Measurements from ENCODE around the gene ST6GALNAC3. TPM values are rescaled to one million over a fixed set of nuclear protein-coding genes. Genes with fewer than 3 reads are reported as not detected.

Gene ST6GALNAC3
- total RNA-seq, 1 donor from 2014 or later, result 22.0 TPM

DNA sequence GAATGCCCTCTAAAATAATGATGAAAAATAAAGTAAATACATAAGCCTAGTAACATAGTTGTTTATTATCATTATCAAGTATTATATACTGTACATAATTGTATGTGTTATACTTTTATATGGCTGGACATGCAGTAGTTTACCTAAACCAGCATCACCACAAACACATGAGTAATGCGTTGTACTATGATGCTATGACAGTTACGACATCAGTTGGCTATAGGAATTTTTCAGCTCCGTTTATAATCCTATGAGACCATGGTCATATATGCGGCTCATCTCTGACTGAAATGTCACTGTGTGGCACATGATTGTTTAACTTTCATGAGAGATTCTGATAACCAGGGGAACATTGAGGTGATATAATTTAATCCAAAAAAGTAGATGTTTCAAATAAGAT, 352.1 kb downstream of the ST6GALNAC3 start:
- H3K27me3 Mint-ChIP-seq (ENCODE audit: low read depth), result no peaks in the 10 kb centered on the region
- peaks cover 14% of the 10 kb centered on the region for H3K4me1 Mint-ChIP-seq
- no peak for TF ChIP-seq CTCF (conservative IDR thresholded peaks at IDR 0.05)
- H3K9me3 Mint-ChIP-seq, result no peaks in the 10 kb centered on the region
- H3K36me3 Mint-ChIP-seq (ENCODE audit: low read depth), result no peaks in the 10 kb centered on the region
- no peak for DNase-seq (ENCODE audit: low read depth, low spot score)
- H3K4me3 Mint-ChIP-seq, result no peak overlapping the region
- no peak overlapping the region for H3K27ac Mint-ChIP-seq (ENCODE audit: unreplicated experiment)

DNA sequence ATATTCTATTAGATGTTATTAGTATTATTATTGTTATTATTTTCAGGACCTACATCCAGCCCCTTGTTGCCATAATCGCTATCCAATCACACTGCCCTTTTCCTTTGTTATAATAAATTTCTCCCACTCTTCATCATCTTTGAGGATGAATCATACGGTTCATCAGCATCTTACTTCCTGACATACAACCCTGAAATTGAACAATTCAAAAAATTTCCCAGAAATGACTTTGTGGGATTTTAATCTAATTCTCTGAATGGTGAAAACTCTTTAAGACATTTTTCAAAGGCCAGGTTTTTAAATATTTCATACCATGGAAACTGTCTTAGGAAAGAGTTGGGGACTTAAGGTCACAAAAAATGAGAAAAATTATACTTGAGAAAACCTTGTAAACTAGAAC, 353.5 kb downstream of the ST6GALNAC3 start:
- no peak for TF ChIP-seq CTCF (conservative IDR thresholded peaks at IDR 0.05)
- Mint-ChIP-seq H3K27me3 (ENCODE audit: low read depth) (no peaks in the 10 kb centered on the region), H3K4me3 (no peak overlapping the region), H3K4me1 (peaks cover 4% of the 10 kb centered on the region), H3K27ac (ENCODE audit: unreplicated experiment) (no peak overlapping the region), H3K36me3 (ENCODE audit: low read depth) (no peaks in the 10 kb centered on the region), H3K9me3 (no peaks in the 10 kb centered on the region)
- no peak for DNase-seq (ENCODE audit: low read depth, low spot score)

DNA sequence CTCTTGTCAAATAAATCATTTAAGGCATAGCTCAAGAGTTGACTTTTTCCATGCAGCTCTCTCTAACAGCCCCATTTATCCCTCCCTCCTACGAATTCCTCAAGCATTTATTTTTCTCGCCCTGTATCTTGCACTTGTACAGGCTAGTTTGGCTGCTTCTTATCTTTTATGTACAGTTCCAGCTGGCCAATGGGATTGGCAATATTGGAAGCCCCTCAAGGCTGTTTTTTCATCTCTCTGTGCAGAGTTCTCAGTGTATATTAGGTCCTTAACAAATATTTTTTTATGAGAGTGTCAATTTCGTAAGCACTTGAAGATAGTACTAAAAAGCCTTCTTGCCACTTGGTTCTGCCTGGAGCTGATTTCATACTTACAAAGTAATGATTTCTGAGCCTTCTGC, 356.0 kb downstream of the ST6GALNAC3 start:
- no peak for TF ChIP-seq CTCF (conservative IDR thresholded peaks at IDR 0.05)
- H3K9me3 Mint-ChIP-seq, result no peaks in the 10 kb centered on the region
- no peak overlapping the region for H3K27ac Mint-ChIP-seq (ENCODE audit: unreplicated experiment)
- no peaks in the 10 kb centered on the region for H3K36me3 Mint-ChIP-seq (ENCODE audit: low read depth)
- no peaks in the 10 kb centered on the region for H3K27me3 Mint-ChIP-seq (ENCODE audit: low read depth)
- H3K4me1 Mint-ChIP-seq, result peaks cover 17% of the 10 kb centered on the region
- DNase-seq (ENCODE audit: low read depth, low spot score), result no peak
- no peak overlapping the region for H3K4me3 Mint-ChIP-seq

DNA sequence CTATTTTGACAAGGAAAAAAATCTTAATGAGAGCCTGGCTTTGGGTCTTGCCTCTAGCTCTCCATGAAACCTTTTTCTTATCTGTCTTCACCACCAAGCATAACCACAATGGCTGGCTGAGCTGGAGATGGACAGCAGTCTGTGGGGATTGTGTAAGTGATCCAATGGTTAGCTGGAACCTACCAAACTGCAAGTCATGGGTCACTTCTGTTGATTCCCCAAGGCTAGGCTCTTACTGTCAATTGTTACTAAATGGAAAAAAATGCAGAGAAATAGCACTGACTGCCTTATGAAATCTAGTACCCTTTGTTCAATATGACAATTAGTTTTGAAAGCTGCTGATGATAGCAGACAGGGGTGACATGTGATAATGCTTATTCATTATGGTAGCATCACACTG, 359.0 kb downstream of the ST6GALNAC3 start:
- no peaks in the 10 kb centered on the region for H3K9me3 Mint-ChIP-seq
- H3K4me3 Mint-ChIP-seq, result no peak overlapping the region
- TF ChIP-seq CTCF (conservative IDR thresholded peaks at IDR 0.05), result no peak
- no peaks in the 10 kb centered on the region for H3K27me3 Mint-ChIP-seq (ENCODE audit: low read depth)
- no peaks in the 10 kb centered on the region for H3K36me3 Mint-ChIP-seq (ENCODE audit: low read depth)
- no peak for DNase-seq (ENCODE audit: low read depth, low spot score)
- H3K4me1 Mint-ChIP-seq, result peaks cover 17% of the 10 kb centered on the region
- H3K27ac Mint-ChIP-seq (ENCODE audit: unreplicated experiment), result no peak overlapping the region

- no peak overlapping the region for H3K27ac Mint-ChIP-seq (ENCODE audit: unreplicated experiment)
- no peak for DNase-seq (ENCODE audit: low read depth, low spot score)
- H3K4me3 Mint-ChIP-seq, result no peak overlapping the region
- H3K27me3 Mint-ChIP-seq (ENCODE audit: low read depth), result no peaks in the 10 kb centered on the region
- no peaks in the 10 kb centered on the region for H3K4me1 Mint-ChIP-seq
- peaks cover 4% of the 10 kb centered on the region for H3K9me3 Mint-ChIP-seq
- no peak for TF ChIP-seq CTCF (conservative IDR thresholded peaks at IDR 0.05)
- peaks cover 3% of the 10 kb centered on the region for H3K36me3 Mint-ChIP-seq (ENCODE audit: low read depth)
Measured at GRCh38 chr1:76443217-76443616, 368.7 kb downstream of the ST6GALNAC3 start.

DNA sequence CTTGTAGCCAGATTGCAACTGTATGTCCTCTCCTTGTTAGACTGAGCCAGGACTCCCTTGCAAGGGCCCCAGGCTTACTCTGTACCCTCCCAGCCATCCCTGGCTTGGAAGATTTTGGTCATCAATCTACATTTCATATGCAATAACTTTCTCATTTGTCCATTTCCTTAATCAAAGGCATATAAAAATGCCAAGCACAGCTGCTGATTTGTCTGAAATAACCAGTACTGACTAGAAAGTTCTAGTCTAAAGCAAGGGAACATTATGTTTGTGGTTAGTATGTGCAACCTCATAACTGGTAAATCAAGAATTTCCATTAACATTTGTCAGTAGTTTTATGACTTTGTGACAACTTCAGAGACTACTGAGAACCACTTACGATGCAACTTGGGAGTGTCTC, 370.2 kb downstream of the ST6GALNAC3 start:
- Mint-ChIP-seq H3K27me3 (ENCODE audit: low read depth) (no peaks in the 10 kb centered on the region), H3K36me3 (ENCODE audit: low read depth) (peaks cover 6% of the 10 kb centered on the region), H3K27ac (ENCODE audit: unreplicated experiment) (no peak overlapping the region), H3K9me3 (peaks cover 6% of the 10 kb centered on the region), H3K4me3 (no peak overlapping the region), H3K4me1 (no peaks in the 10 kb centered on the region)
- no peak for DNase-seq (ENCODE audit: low read depth, low spot score)
- TF ChIP-seq CTCF (conservative IDR thresholded peaks at IDR 0.05), result no peak

All from neural crest cell (in vitro differentiated cells).